Glutamatergic neuron (in vitro differentiated cells): ENCODE measurements around the gene NAE1. TPM values are rescaled to one million over a fixed set of nuclear protein-coding genes. Genes with fewer than 3 reads are reported as not detected.

ENCODE experiments used
- DNase-seq: peaks from one replicate; pipeline ENCODE4 v3.0.0; 2022
- H3K27ac Mint-ChIP-seq: one replicate; pipeline ENCODE4 v1.8.0; 2020; ENCODE audit warnings: mild to moderate bottlenecking, mixed read lengths, inconsistent platforms; ENCODE audit not compliant: unreplicated experiment
- H3K27me3 Mint-ChIP-seq: one replicate; pipeline ENCODE4 v1.8.0; 2020; ENCODE audit warnings: mild to moderate bottlenecking, moderate library complexity, mixed read lengths, inconsistent platforms; ENCODE audit not compliant: unreplicated experiment
- H3K36me3 Mint-ChIP-seq: one replicate; pipeline ENCODE4 v1.8.0; 2020; ENCODE audit warnings: mild to moderate bottlenecking, mixed read lengths, inconsistent platforms; ENCODE audit not compliant: unreplicated experiment
- H3K4me1 Mint-ChIP-seq: one replicate; pipeline ENCODE4 v1.8.0; 2020; ENCODE audit warnings: mild to moderate bottlenecking, low read depth, mixed read lengths, inconsistent platforms; ENCODE audit not compliant: unreplicated experiment
- H3K4me3 Mint-ChIP-seq: one replicate; pipeline ENCODE4 v1.8.0; 2020; ENCODE audit warnings: mild to moderate bottlenecking, mixed read lengths, inconsistent platforms; ENCODE audit not compliant: unreplicated experiment
- H3K9me3 Mint-ChIP-seq: one replicate; pipeline ENCODE4 v1.8.0; 2020; ENCODE audit warnings: mild to moderate bottlenecking, moderate library complexity, mixed read lengths, inconsistent platforms; ENCODE audit not compliant: unreplicated experiment
- CTCF ChIP-seq: fragments of 200-600 bp; sonication (generic); IDR thresholded peaks from one replicate; pipeline ENCODE4 v1.5.0; 2021; ENCODE audit not compliant: partially characterized antibody, unreplicated experiment
- total RNA-seq: library from RNA; stranded (reverse); fragmentation: NEBNext Ultra II Directional; extraction: Animal tissue kit (Norgen Biotek cat#: 25700); gene quantifications from one replicate; pipeline ENCODE4 v1.2.1, GENCODE V29; 2021; ENCODE audit not compliant: unreplicated experiment

Gene NAE1
- total RNA-seq, 1 donor from 2014 or later = 125 TPM

- DNase-seq = no peak
- Mint-ChIP-seq H3K4me3 (no peak overlapping the region), H3K4me1 (no peaks in the 10 kb centered on the region), H3K27me3 (peaks cover 2% of the 10 kb centered on the region), H3K36me3 (no peaks in the 10 kb centered on the region), H3K9me3 (peaks cover 4% of the 10 kb centered on the region), H3K27ac (peak overlapping the region; percentile 39)
- TF ChIP-seq CTCF = no peak
These were observed 26.0 kb upstream of the NAE1 start for GRCh38 chr16:66856801-66857200.

GRCh38 chr16:66856184-66856730 lies 25.5 kb upstream of the NAE1 start:
- no peak for TF ChIP-seq CTCF
- H3K4me1 Mint-ChIP-seq = no peaks in the 10 kb centered on the region
- no peak overlapping the region for H3K27ac Mint-ChIP-seq
- no peaks in the 10 kb centered on the region for H3K36me3 Mint-ChIP-seq
- peaks cover 2% of the 10 kb centered on the region for H3K27me3 Mint-ChIP-seq
- H3K9me3 Mint-ChIP-seq = peaks cover 4% of the 10 kb centered on the region
- no peak for DNase-seq
- H3K4me3 Mint-ChIP-seq = no peak overlapping the region

- no peak for TF ChIP-seq CTCF
- Mint-ChIP-seq H3K36me3 (no peaks in the 10 kb centered on the region), H3K9me3 (peaks cover 4% of the 10 kb centered on the region), H3K4me1 (no peaks in the 10 kb centered on the region), H3K27ac (no peak overlapping the region), H3K4me3 (no peak overlapping the region), H3K27me3 (peaks cover 1% of the 10 kb centered on the region)
- DNase-seq = no peak
These were observed 22.7 kb upstream of the NAE1 start for GRCh38 chr16:66853261-66854139.

- no peak for DNase-seq
- Mint-ChIP-seq H3K4me3 (no peak overlapping the region), H3K27ac (peak overlapping the region; percentile 52), H3K4me1 (peaks cover 1% of the 10 kb centered on the region), H3K36me3 (no peaks in the 10 kb centered on the region), H3K9me3 (peaks cover 4% of the 10 kb centered on the region), H3K27me3 (peaks cover 1% of the 10 kb centered on the region)
- TF ChIP-seq CTCF = no peak
These were observed 20.6 kb upstream of the NAE1 start for GRCh38 chr16:66851166-66851964.
